MM.1S (cell line): Measurements from ENCODE around the gene BCL2L11.

Source experiments
- CTCF ChIP-seq: fragments of 300-600 bp; sonication (generic); IDR thresholded peaks from 2 replicates; pipeline ENCODE4 v1.5.1; 2016; ENCODE audit warnings: antibody characterized with exemption, low read length, mixed read lengths
- EZH2 ChIP-seq: fragments of 300-600 bp; sonication (generic); optimal IDR thresholded peaks from 2 replicates; pipeline ENCODE3; 2017; ENCODE audit warnings: low read depth, mild to moderate bottlenecking, antibody characterized with exemption, low read length, mixed read lengths

- no peak for TF ChIP-seq CTCF
- no peak for TF ChIP-seq EZH2
Measured at GRCh38 chr2:111162718-111163331, 42.1 kb downstream of the BCL2L11 start.
